ENCODE data around the gene GPR39. TPM values are rescaled to one million over a fixed set of nuclear protein-coding genes. Genes with fewer than 3 reads are reported as not detected.

Gene GPR39
- total RNA-seq, 1 donor from 2014 or later, result 9.0 TPM

DNA sequence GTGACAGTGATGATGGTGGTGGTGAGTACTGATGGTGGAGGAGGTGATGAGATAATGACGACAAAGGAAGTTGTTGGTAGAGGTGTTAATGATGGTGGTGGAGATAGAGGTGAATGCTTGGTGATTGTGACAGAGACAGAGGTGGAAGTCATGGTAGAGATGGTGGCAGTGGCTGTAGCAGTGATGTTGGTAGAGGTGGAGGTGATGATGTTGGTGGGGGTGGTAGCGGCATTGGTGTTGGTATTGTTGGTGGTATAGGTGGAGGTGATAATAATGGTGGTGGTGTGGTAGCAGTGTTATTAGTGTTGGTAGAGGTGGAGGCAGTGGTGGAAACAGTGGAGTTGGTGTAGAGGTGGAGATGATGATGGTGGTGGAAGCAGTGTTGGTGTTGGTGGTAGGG is 217.0 kb downstream of the GPR39 start:
- TF ChIP-seq, protein P1, sequence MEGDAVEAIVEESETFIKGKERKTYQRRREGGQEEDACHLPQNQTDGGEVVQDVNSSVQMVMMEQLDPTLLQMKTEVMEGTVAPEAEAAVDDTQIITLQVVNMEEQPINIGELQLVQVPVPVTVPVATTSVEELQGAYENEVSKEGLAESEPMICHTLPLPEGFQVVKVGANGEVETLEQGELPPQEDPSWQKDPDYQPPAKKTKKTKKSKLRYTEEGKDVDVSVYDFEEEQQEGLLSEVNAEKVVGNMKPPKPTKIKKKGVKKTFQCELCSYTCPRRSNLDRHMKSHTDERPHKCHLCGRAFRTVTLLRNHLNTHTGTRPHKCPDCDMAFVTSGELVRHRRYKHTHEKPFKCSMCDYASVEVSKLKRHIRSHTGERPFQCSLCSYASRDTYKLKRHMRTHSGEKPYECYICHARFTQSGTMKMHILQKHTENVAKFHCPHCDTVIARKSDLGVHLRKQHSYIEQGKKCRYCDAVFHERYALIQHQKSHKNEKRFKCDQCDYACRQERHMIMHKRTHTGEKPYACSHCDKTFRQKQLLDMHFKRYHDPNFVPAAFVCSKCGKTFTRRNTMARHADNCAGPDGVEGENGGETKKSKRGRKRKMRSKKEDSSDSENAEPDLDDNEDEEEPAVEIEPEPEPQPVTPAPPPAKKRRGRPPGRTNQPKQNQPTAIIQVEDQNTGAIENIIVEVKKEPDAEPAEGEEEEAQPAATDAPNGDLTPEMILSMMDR (conservative IDR thresholded peaks at IDR 0.05; ENCODE audit: low read depth, low read length), result no peak
- no peak for DNase-seq (ENCODE audit: low read depth)
- H3K4me3 ChIP-seq (ENCODE audit: low read depth, low read length), result no peak overlapping the region

DNA sequence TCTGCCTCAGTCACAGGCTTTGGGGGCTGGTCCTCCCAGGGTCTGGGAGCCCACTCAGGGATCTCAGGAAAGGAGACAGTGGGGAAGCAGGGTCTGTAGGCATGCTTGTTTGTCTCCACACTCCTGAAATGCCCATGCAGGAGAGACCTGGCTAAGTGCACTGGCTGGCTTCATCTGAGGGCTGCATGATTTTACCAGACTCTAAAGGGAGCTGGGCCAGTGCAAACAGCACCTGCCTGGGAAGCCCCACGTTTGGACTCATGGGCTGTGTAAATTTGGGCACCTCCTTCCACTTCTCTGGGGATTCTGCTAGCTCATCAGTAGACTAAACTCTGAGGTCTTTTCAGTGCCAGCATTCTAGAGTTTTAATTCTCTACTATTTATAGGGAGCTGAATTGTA is 219.7 kb downstream of the GPR39 start:
- DNase-seq (ENCODE audit: low read depth), result no peak
- H3K4me3 ChIP-seq (ENCODE audit: low read depth, low read length), result no peak overlapping the region
- TF ChIP-seq, protein P1 (conservative IDR thresholded peaks at IDR 0.05; ENCODE audit: low read depth, low read length), result no peak

DNA sequence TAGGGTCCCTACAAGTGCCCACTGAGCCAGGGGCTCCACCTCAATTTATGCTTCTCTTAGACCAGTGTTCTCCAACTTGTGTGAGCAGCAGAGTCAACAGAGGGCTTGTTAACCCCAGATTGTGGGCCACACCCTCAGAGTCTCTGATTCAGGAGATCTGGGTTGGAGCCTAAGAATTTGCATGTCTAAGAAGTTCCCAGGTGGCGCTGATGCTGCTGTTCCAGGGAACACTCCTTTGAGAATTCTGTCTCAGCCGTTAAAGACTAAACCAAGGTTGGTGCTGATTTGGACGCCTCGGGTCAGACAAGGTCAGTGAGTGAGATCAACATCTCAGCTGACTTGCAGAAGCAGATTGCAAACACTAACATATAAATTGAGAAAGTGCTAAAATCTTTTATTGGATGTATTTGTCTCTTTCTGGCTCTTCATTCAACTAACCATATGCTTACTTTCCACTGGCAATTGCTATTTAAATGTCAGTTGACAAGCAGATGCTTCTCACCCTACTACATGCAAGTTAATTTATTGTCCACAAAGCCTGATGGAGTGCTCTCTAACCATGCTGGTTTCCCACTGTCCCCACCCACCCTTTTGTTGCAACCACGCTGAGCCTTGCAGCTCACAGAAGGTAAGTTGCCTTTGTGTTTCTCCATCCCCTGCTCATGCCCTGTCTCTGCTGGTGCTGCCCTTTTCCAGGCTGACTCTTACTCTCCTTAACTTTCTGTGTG is 221.9 kb downstream of the GPR39 start:
- TF ChIP-seq, protein P1 (conservative IDR thresholded peaks at IDR 0.05; ENCODE audit: low read depth, low read length), result no peak
- H3K4me3 ChIP-seq (ENCODE audit: low read depth, low read length), result no peak overlapping the region
- DNase-seq (ENCODE audit: low read depth), result no peak

DNA sequence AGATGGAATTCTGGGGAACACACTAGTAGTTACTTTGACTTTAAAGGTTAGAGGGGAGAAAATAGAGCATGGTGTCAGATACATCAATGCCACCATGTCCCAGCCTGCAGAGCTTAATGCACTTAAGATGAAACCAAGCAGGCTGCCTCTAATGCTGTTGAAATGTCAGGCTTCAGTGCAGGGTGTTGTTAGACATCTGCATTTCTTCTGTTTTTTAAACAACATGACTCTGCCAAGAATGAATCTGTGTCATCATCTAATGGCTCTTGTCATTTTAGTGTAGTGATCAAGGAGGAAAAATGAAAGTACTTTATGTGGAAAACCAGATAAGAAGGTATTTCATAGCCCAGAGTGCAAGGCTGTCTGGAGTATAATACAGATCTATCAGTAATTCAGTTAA is 223.5 kb downstream of the GPR39 start:
- TF ChIP-seq, protein P1 (conservative IDR thresholded peaks at IDR 0.05; ENCODE audit: low read depth, low read length), result no peak
- no peak for DNase-seq (ENCODE audit: low read depth)
- H3K4me3 ChIP-seq (ENCODE audit: low read depth, low read length), result no peak overlapping the region

DNA sequence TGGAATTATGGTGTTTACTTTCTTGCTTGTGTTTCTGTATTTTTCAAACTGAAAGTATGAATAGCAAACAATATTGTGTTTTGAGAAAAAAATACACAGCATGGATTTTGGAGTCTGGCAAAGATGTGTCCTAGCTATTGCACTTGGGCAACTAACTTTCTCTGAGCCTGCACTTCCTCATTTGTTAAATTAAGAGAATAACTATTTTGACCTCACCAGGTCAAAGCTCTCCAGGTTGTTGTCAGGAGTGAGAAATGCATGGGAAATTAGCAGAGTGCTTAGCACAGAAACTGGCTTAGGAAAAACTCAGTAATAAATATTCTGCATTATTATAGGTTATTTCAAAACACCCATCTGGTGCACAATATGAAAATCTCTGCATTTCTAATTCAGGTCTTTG is 225.2 kb downstream of the GPR39 start:
- TF ChIP-seq, protein P1 (conservative IDR thresholded peaks at IDR 0.05; ENCODE audit: low read depth, low read length), result no peak
- no peak overlapping the region for H3K4me3 ChIP-seq (ENCODE audit: low read depth, low read length)
- DNase-seq (ENCODE audit: low read depth), result no peak

DNA sequence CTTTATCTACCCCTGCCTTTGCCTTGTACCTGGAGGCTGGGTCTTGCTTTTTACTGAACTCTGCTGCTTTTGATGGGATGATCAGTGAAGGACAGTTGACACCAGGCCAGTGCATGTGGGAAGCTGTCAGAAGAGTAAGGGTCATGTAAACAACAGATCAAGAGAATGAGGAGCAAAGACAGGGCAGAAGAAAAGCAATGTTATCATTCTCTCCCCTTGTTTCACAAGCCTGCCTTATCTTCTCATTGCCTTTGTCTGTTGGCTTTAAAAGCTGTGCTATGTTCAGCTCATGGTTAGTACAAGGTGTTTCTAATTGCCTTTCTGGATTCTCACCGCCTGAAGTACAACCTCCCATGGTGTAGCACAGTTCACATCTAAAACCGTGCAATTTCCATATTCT is 225.8 kb downstream of the GPR39 start:
- no peak for DNase-seq (ENCODE audit: low read depth)
- TF ChIP-seq, protein P1 (conservative IDR thresholded peaks at IDR 0.05; ENCODE audit: low read depth, low read length), result no peak

DNA sequence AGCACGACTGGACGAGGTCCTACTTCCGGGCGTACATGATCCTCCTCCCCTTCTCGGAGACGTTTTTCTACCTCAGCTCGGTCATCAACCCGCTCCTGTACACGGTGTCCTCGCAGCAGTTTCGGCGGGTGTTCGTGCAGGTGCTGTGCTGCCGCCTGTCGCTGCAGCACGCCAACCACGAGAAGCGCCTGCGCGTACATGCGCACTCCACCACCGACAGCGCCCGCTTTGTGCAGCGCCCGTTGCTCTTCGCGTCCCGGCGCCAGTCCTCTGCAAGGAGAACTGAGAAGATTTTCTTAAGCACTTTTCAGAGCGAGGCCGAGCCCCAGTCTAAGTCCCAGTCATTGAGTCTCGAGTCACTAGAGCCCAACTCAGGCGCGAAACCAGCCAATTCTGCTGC is 228.6 kb downstream of the GPR39 start:
- no peak overlapping the region for H3K4me3 ChIP-seq (ENCODE audit: low read depth, low read length)
- TF ChIP-seq, protein P1 (conservative IDR thresholded peaks at IDR 0.05; ENCODE audit: low read depth, low read length), result no peak
- DNase-seq (ENCODE audit: low read depth), result no peak

More for the DNA sequence above, 225.8 kb downstream of the GPR39 start:
- no peak overlapping the region for H3K4me3 ChIP-seq (ENCODE audit: low read depth, low read length)
